Neural crest cell (in vitro differentiated cells): ENCODE results near the gene ADD1. TPM values are rescaled to one million over a fixed set of nuclear protein-coding genes. Genes with fewer than 3 reads are reported as not detected.

Source experiments
- DNase-seq: peaks from one replicate; pipeline ENCODE4 v3.0.0; 2021; ENCODE audit warnings: low read depth, mixed read lengths, low spot score
- H3K27ac Mint-ChIP-seq: one replicate; pipeline ENCODE4 v1.8.0; 2021; ENCODE audit warnings: mild to moderate bottlenecking, mixed read lengths; ENCODE audit not compliant: unreplicated experiment
- H3K27me3 Mint-ChIP-seq: 2 replicates; pipeline ENCODE4 v1.8.0; 2021; ENCODE audit warnings: low read depth, mild to moderate bottlenecking, mixed read lengths
- H3K36me3 Mint-ChIP-seq: 2 replicates; pipeline ENCODE4 v1.8.0; 2021; ENCODE audit warnings: low read depth, mild to moderate bottlenecking, mixed read lengths
- H3K4me1 Mint-ChIP-seq: 2 replicates; pipeline ENCODE4 v1.8.0; 2021; ENCODE audit warnings: mixed read lengths
- H3K4me3 Mint-ChIP-seq: one replicate; pipeline ENCODE4 v1.8.0; 2021; ENCODE audit warnings: mild to moderate bottlenecking, mixed read lengths
- H3K9me3 Mint-ChIP-seq: 2 replicates; pipeline ENCODE4 v1.8.0; 2021; ENCODE audit warnings: mixed read lengths
- CTCF ChIP-seq: fragments of 200-600 bp; sonication (generic); conservative IDR thresholded peaks from 2 replicates; pipeline ENCODE4 v1.5.0; 2021; ENCODE audit warnings: antibody characterized with exemption, mild to moderate bottlenecking
- total RNA-seq: library from RNA; stranded (reverse); gene quantifications from 2 replicates; pipeline ENCODE4 v1.2.1, GENCODE V29; 2021

Gene ADD1
- total RNA-seq, 1 donor from 2014 or later, result 230 TPM

- Mint-ChIP-seq H3K27me3 (peaks cover 4% of the 10 kb centered on the region), H3K27ac (no peak overlapping the region), H3K4me1 (peaks cover 24% of the 10 kb centered on the region), H3K9me3 (no peaks in the 10 kb centered on the region), H3K4me3 (peak overlapping the region; percentile 94), H3K36me3 (no peaks in the 10 kb centered on the region)
- DNase-seq, result peak; percentile 30
- no peak for TF ChIP-seq CTCF
Observed at GRCh38 chr4:2934077-2934812, 90.6 kb downstream of the ADD1 start.

DNA sequence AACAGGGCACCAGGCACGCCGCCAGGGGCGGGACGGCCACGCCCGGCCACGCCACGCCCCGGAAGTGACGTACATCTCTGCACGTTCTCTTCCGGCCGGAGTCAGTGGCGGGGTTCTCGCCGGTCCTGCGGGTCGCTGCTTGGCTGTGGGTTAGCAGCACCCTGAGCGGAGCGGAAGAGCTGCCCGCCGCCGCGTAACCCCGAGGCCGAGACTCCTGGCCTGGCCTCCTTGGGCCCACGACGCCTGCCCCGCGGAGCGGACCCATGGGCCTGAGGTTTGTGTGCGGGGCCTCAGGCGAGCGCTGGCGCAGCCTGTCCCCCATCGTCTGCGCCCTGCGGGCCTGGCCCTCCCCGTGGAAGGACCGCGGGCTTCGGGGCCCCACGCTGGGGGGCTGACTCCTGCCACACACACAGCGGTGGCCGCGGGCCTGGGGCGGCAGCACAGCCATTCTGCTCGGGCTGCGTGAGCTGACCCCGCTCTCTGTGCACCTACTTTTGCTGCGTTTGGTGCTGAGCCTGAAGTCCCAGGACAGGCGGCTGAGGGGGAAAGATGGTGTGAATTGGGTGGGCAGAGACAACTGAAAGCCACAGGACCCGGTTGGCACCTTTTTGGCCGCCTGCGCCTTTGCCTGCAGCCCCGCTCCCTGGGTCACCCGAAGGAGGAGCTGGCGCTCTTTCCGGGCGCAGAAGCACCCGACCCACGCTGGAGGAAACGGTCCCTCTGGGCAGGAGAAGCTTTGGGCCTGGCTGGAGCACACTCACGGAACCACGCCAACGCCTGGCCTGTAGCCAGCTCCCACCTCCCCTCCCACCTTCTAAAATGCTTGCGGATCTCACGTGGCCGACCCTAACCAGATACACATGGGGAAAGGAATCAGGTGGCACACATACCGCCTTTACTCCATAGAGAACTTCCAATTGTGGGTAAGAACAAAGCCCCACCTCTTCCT is 91.4 kb downstream of the ADD1 start:
- Mint-ChIP-seq H3K36me3 (no peaks in the 10 kb centered on the region), H3K27ac (no peak overlapping the region), H3K4me3 (peak overlapping the region; percentile 90), H3K27me3 (peaks cover 4% of the 10 kb centered on the region), H3K9me3 (no peaks in the 10 kb centered on the region), H3K4me1 (peaks cover 24% of the 10 kb centered on the region)
- DNase-seq, result peak; percentile 97
- peak; percentile 24 for TF ChIP-seq CTCF

DNA sequence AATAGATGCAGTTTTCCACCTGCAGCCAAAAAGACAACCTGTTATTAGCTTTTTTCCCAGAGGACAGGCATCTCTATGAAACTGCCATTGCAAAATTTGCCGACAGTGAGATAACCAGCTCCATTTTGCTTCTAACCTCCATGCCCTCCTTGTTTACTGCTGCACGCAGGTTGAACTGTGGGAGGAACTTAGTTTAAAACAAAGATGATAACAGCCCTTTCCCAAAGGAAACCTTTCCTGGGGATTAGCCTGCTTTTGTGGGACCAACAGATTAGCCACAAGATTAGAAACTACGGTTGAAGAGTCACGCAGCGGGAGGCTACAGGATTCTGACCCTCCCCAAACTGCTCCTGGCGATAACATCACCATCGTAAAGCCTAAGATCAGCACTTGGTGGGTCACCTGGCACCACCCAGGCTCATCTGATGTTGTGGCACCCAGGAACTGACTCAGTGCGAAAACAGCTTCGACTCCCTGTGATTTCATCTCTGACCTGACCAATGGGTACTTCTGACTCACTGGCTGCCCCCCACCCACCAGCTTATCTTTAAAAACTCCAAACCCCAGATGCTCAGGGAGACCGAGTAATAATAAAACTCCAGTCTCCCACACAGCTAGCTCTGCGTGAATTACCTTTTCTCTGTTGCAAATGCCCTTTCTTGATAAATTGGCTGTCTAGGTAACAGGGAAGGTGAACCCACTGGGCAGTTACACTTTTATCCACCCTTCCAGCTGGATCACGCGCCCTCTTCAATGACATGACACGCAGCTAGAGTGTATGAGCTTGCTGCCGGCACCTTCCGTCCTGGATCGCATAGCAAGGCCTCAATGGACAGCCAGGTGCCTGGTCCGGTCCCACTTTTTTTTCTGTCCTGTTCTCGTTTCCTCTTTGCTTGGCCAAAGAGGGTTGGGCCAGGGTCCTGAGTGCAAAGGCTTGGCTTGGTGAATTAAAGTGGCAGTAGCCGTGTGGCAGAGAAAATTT is 92.4 kb downstream of the ADD1 start:
- H3K9me3 Mint-ChIP-seq, result no peaks in the 10 kb centered on the region
- no peak for TF ChIP-seq CTCF
- H3K4me1 Mint-ChIP-seq, result peaks cover 24% of the 10 kb centered on the region
- peak overlapping the region; percentile 90 for H3K4me3 Mint-ChIP-seq
- peaks cover 4% of the 10 kb centered on the region for H3K27me3 Mint-ChIP-seq
- DNase-seq, result no peak
- H3K36me3 Mint-ChIP-seq, result no peaks in the 10 kb centered on the region
- no peak overlapping the region for H3K27ac Mint-ChIP-seq

DNA sequence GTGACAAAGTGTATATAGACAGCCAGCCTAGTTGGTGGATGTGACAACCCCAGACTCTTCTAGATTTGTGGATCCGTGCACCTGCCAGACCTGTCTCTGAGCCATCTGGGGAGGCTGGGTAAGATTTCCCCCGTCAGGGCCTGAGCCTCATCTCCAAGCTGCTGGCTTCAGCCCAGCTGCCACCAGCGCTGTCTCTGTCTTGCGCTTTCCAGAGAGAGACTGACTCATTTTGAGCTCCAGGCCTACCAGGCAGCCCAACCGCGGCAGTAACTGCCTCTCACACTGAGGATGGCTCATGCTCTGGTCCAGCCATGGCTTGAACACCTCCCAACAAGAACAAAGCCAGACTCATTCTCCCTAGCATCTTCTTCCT is 93.1 kb downstream of the ADD1 start:
- Mint-ChIP-seq H3K27me3 (peaks cover 4% of the 10 kb centered on the region), H3K36me3 (no peaks in the 10 kb centered on the region), H3K4me1 (peaks cover 24% of the 10 kb centered on the region), H3K27ac (no peak overlapping the region), H3K9me3 (no peaks in the 10 kb centered on the region), H3K4me3 (peak overlapping the region; percentile 90)
- no peak for TF ChIP-seq CTCF
- DNase-seq, result no peak
